PC-9 (cell line): ENCODE results near the gene KIFAP3. TPM values are rescaled to one million over a fixed set of nuclear protein-coding genes. Genes with fewer than 3 reads are reported as not detected.

ENCODE experiments used
- BruUV-seq: library from RNA; stranded (reverse); fragments of 400-500 nt; replicated peaks from 2 replicates; lab custom pipeline; 2021; lab: Mats Ljungman, UMichigan
- CTCF ChIA-PET: fragments of 300-600 bp; sonication (Branson Sonifier 250); formaldehyde crosslinking; loops from one replicate; lab custom pipeline; 2022; ENCODE audit warnings: antibody characterized with exemption; lab: Charles Lee
- POLR2A ChIA-PET: fragments of 300-600 bp; sonication (Branson Sonifier 250); formaldehyde crosslinking; loops from one replicate; lab custom pipeline; 2022; ENCODE audit warnings: antibody characterized with exemption; ENCODE audit not compliant: unreplicated experiment; lab: Charles Lee
- DNase-seq, 2 experiments: peaks; one replicate each; pipeline versions ENCODE4 v3.0.0 to v3.0.0-alpha.2; 2015 to 2022; ENCODE audit warnings: mixed read lengths in 1 of 2
- H2AFZ ChIP-seq: fragments of 200-600 bp; sonication (generic); 2 replicates; pipeline ENCODE4 v1.8.1; 2017; ENCODE audit warnings: antibody characterized with exemption
- H3F3A ChIP-seq: fragments of 200-600 bp; sonication (generic); 2 replicates; pipeline ENCODE4 v1.8.1; 2017; ENCODE audit warnings: antibody characterized with exemption, mild to moderate bottlenecking, low read depth; ENCODE audit not compliant: insufficient read depth
- H3K27ac ChIP-seq: fragments of 200-600 bp; sonication (generic); 2 replicates; pipeline ENCODE4 v1.6.1; 2016; ENCODE audit warnings: mixed run types
- H3K27me3 ChIP-seq: fragments of 200-600 bp; sonication (generic); 2 replicates; pipeline ENCODE4 v1.6.1; 2016; ENCODE audit warnings: low read depth, mixed run types; ENCODE audit not compliant: insufficient read depth
- H3K36me3 ChIP-seq: fragments of 200-600 bp; sonication (generic); 2 replicates; pipeline ENCODE4 v1.6.1; 2016; ENCODE audit warnings: low read depth, mixed run types
- H3K4me1 ChIP-seq: fragments of 200-600 bp; sonication (generic); replicated peaks from 2 replicates; pipeline ENCODE4 v1.6.1; 2016; ENCODE audit warnings: mixed run types; ENCODE audit not compliant: insufficient read depth
- H3K4me2 ChIP-seq: fragments of 200-600 bp; sonication (generic); 2 replicates; pipeline ENCODE4 v1.6.1; 2017; ENCODE audit warnings: mixed run types
- H3K4me3 ChIP-seq: fragments of 200-600 bp; sonication (generic); 2 replicates; pipeline ENCODE4 v1.6.1; 2016; ENCODE audit warnings: mixed run types
- H3K79me2 ChIP-seq: fragments of 200-600 bp; sonication (generic); 2 replicates; pipeline ENCODE4 v1.6.1; 2017; ENCODE audit warnings: low read depth, mixed run types
- H3K9me2 ChIP-seq: fragments of 200-600 bp; sonication (generic); 2 replicates; pipeline ENCODE4 v1.8.1; 2017; ENCODE audit warnings: mild to moderate bottlenecking; ENCODE audit not compliant: insufficient read depth
- H3K9me3 ChIP-seq: fragments of 200-600 bp; sonication (generic); 2 replicates; pipeline ENCODE4 v1.8.1; 2016; ENCODE audit warnings: low read depth; ENCODE audit not compliant: insufficient read depth
- H4K20me1 ChIP-seq: fragments of 200-600 bp; sonication (generic); 2 replicates; pipeline ENCODE4 v1.8.1; 2017; ENCODE audit not compliant: insufficient read depth
- CTCF ChIP-seq: fragments of 200-600 bp; sonication (generic); conservative IDR thresholded peaks from 2 replicates; pipeline ENCODE4 v1.6.1; 2017; ENCODE audit warnings: mixed run types, antibody characterized with exemption, mild to moderate bottlenecking, moderate library complexity
- EZH2 ChIP-seq: fragments of 200-600 bp; sonication (generic); IDR thresholded peaks from 2 replicates; pipeline ENCODE4 v1.8.0; 2017; ENCODE audit warnings: antibody characterized with exemption, low read depth
- intact Hi-C: fragments of 100-400 bp; cut with micrococcal nuclease; formaldehyde crosslinking; loops from one replicate; pipeline ENCODE4 v1.10.0; 2022; ENCODE audit not compliant: unreplicated experiment
- total RNA-seq: library from RNA; stranded (reverse); gene quantifications from 2 replicates; pipeline ENCODE4 v1.2.3, GENCODE V29; 2021

The KIFAP3 gene
- total RNA-seq, 1 experiment from 2014 or later, result 9.7 TPM

GRCh38 chr1:169941982-169942830 lies 132.3 kb downstream of the KIFAP3 start:
- no peak overlapping the region for H3K4me2 ChIP-seq

GRCh38 chr1:169933984-169934725 lies 140.3 kb downstream of the KIFAP3 start:
- peaks cover 11% of the 10 kb centered on the region; the same call in 1 of the 2 replicates for H3K9me2 ChIP-seq

More at GRCh38 chr1:169941982-169942830, 132.3 kb downstream of the KIFAP3 start:
- Histone ChIP-seq H3K9me2 (peaks cover 11% of the 10 kb centered on the region; the same call in 1 of the 2 replicates), H3K27ac (no peak overlapping the region), H4K20me1 (no peaks in the 10 kb centered on the region), H2AFZ (no peak overlapping the region), H3K4me3 (no peak overlapping the region), H3K4me1 (no peaks in the 10 kb centered on the region), H3F3A (no peaks in the 10 kb centered on the region; the same call in 1 of the 2 replicates), H3K36me3 (no peaks in the 10 kb centered on the region), H3K79me2 (no peaks in the 10 kb centered on the region), H3K27me3 (no peaks in the 10 kb centered on the region), H3K9me3 (no peaks in the 10 kb centered on the region)
- BruUV-seq, result no TSS peak
- ChIA-PET CTCF (no interaction called here), POLR2A (interaction anchor here (0.7 kb wide), 1 partner anchor 922 kb away, joined by 7 read pairs; no protein-coding TSS in a partner anchor)
- intact Hi-C loops, result no loop called here
- DNase-seq, result peak in 1 of 2 experiments; percentile 45
- no peak for TF ChIP-seq CTCF
- no peak for TF ChIP-seq EZH2

More at GRCh38 chr1:169933984-169934725, 140.3 kb downstream of the KIFAP3 start:
- no peaks in the 10 kb centered on the region for H3K79me2 ChIP-seq
- POLR2A ChIA-PET, result interaction anchor here (0.5 kb wide), 1 partner anchor 55 kb away, joined by 6 read pairs; no protein-coding TSS in a partner anchor
- no peak overlapping the region for H2AFZ ChIP-seq
- H3K4me1 ChIP-seq, result no peaks in the 10 kb centered on the region
- no peaks in the 10 kb centered on the region for H4K20me1 ChIP-seq
- H3K27me3 ChIP-seq, result no peaks in the 10 kb centered on the region
- no peak overlapping the region for H3K4me3 ChIP-seq
- no peaks in the 10 kb centered on the region for H3F3A ChIP-seq
- no peak overlapping the region for H3K27ac ChIP-seq
- TF ChIP-seq EZH2 (no peak), CTCF (no peak)
- CTCF ChIA-PET, result no interaction called here
- no peak overlapping the region for H3K4me2 ChIP-seq
- intact Hi-C loops, result loop anchor here (5.0 kb wide), 2 partner anchors 138 to 598 kb away; partner anchors contain the start of genes GORAB and KIFAP3
- no TSS peak for BruUV-seq
- H3K9me3 ChIP-seq, result no peaks in the 10 kb centered on the region
- peak; percentile 37 to 38 for DNase-seq
- H3K36me3 ChIP-seq, result no peaks in the 10 kb centered on the region
